Liver (tissue), 9 donors: ENCODE measurements around the gene MGAT1. TPM values are rescaled to one million over a fixed set of nuclear protein-coding genes. Genes with fewer than 3 reads are reported as not detected.
A peak's percentile ranks its signal among the peaks of the same experiment; 100 is the strongest.

Source experiments
- DNase-seq: peaks from one replicate; pipeline ENCODE4 v3.0.0-alpha.2; 2017; ENCODE audit warnings: low spot score
- H3K27ac ChIP-seq, 2 donors: one replicate each; pipeline ENCODE4 v1.7.0; 2013; ENCODE audit warnings: inconsistent platforms in 2 of 2, low read length in 2 of 2, control low read depth in 1 of 2, low read depth in 1 of 2, mild to moderate bottlenecking in 1 of 2
- H3K27me3 ChIP-seq, 4 donors: one replicate each; pipeline versions ENCODE4 v1.6.1 to v1.7.0; 2013; ENCODE audit warnings: low read length in 3 of 4, inconsistent platforms in 1 of 4, mild to moderate bottlenecking in 1 of 4, moderate library complexity in 1 of 4; ENCODE audit not compliant: control insufficient read depth in 4 of 4, insufficient read depth in 4 of 4
- H3K36me3 ChIP-seq, 4 donors: one replicate each; pipeline versions ENCODE4 v1.6.1 to v1.7.0; 2013; ENCODE audit warnings: low read length in 3 of 4, mild to moderate bottlenecking in 3 of 4, low read depth in 1 of 4, moderate library complexity in 1 of 4; ENCODE audit not compliant: control insufficient read depth in 4 of 4, insufficient read depth in 3 of 4
- H3K4me1 ChIP-seq, 4 donors: one replicate each; pipeline versions ENCODE4 v1.6.1 to v1.7.0; 2013; ENCODE audit warnings: low read length in 3 of 4, mild to moderate bottlenecking in 3 of 4, moderate library complexity in 1 of 4; ENCODE audit not compliant: control insufficient read depth in 4 of 4, insufficient read depth in 4 of 4
- H3K4me3 ChIP-seq, 3 donors: one replicate each; pipeline versions ENCODE4 v1.6.1 to v1.7.0; 2013; ENCODE audit warnings: low read length in 3 of 3, control low read depth in 1 of 3, low read depth in 1 of 3, mild to moderate bottlenecking in 1 of 3
- H3K9ac ChIP-seq, 2 donors: one replicate each; pipeline ENCODE4 v1.7.0; 2013; ENCODE audit warnings: low read length in 2 of 2, mild to moderate bottlenecking in 2 of 2, moderate library complexity in 2 of 2, control low read depth in 1 of 2, low read depth in 1 of 2
- H3K9me3 ChIP-seq, 4 donors: one replicate each; pipeline versions ENCODE4 v1.6.1 to v1.7.0; 2013; ENCODE audit warnings: low read length in 3 of 4; ENCODE audit not compliant: control insufficient read depth in 4 of 4
- EGR1 ChIP-seq, 2 donors: IDR thresholded peaks; 2 replicates each; pipeline ENCODE4 v1.6.1; 2016 to 2018; ENCODE audit warnings: antibody characterized with exemption in 2 of 2, low read depth in 2 of 2
- FOXA2 ChIP-seq: IDR thresholded peaks from 2 replicates; pipeline ENCODE4 v1.6.1; 2016; ENCODE audit warnings: antibody characterized with exemption
- GABPA ChIP-seq, 2 donors: IDR thresholded peaks in 1 of 2; conservative IDR thresholded peaks in 1 of 2; 2 replicates each; pipeline ENCODE4 v1.6.1; 2016; ENCODE audit warnings: antibody characterized with exemption in 2 of 2, mild to moderate bottlenecking in 1 of 2, moderate library complexity in 1 of 2
- HNF4A ChIP-seq, 2 donors: conservative IDR thresholded peaks; 2 replicates each; pipeline ENCODE4 v1.6.1; 2016; ENCODE audit warnings: antibody characterized with exemption in 2 of 2, mild to moderate bottlenecking in 2 of 2
- HNF4G ChIP-seq: IDR thresholded peaks from 2 replicates; pipeline ENCODE4 v1.6.1; 2016; ENCODE audit warnings: antibody characterized with exemption
- JUND ChIP-seq, 2 donors: IDR thresholded peaks; 2 replicates each; pipeline ENCODE4 v1.6.1; 2016; ENCODE audit warnings: antibody characterized with exemption in 2 of 2
- MAX ChIP-seq: IDR thresholded peaks from 2 replicates; pipeline ENCODE4 v1.6.1; 2016; ENCODE audit warnings: antibody characterized with exemption
- NR2F2 ChIP-seq: IDR thresholded peaks from 2 replicates; pipeline ENCODE4 v1.6.1; 2016; ENCODE audit warnings: antibody characterized with exemption
- RAD21 ChIP-seq, 2 donors: IDR thresholded peaks; 2 replicates each; pipeline ENCODE4 v1.6.1; 2016; ENCODE audit warnings: antibody characterized with exemption in 2 of 2, mild to moderate bottlenecking in 2 of 2
- RXRA ChIP-seq, 2 donors: IDR thresholded peaks; 2 replicates each; pipeline ENCODE4 v1.6.1; 2017 to 2018; ENCODE audit warnings: antibody characterized with exemption in 2 of 2, mild to moderate bottlenecking in 1 of 2
- SP1 ChIP-seq: IDR thresholded peaks from 2 replicates; pipeline ENCODE4 v1.6.1; 2018; ENCODE audit warnings: antibody characterized with exemption, mild to moderate bottlenecking
- TAF1 ChIP-seq: conservative IDR thresholded peaks from 2 replicates; pipeline ENCODE4 v1.6.1; 2016; ENCODE audit warnings: antibody characterized with exemption, mild to moderate bottlenecking
- ZBTB33 ChIP-seq: IDR thresholded peaks from 2 replicates; pipeline ENCODE4 v1.6.1; 2016; ENCODE audit warnings: antibody characterized with exemption
- WGBS: extraction: QIAGEN DNeasy Blood & Tissue Kit; methylation state at CpG from one replicate; pipeline ENCODE4 v1.1.7; 2013; 5-methylcytosine and 5-hydroxymethylcytosine counted together
- polyA plus RNA-seq, 2 donors: library from polyadenylated mRNA; stranded (reverse) in 1 of 2; unstranded in 1 of 2; fragments of 200-250 nt in 1 of 2; fragments of >200 nt in 1 of 2; fragmentation: Nextera tagmentation in 1 of 2; extraction: Ambion mirVana in 1 of 2; gene quantifications; one replicate each; pipeline versions ENCODE4 v1.2.1 to v1.2.3, GENCODE V29; 2013 to 2015
- total RNA-seq, 2 donors: library from RNA; depleted of rRNA; stranded (reverse); fragments of >200 nt; gene quantifications; one replicate each; pipeline ENCODE4 v1.2.3, GENCODE V29; 2014
- donor health status: healthy.
- donor health status: healthy.
- donor health status: healthy.
- donor health status: healthy.
- donor health status: healthy.

MGAT1 gene
- total and polyA plus RNA-seq, 4 donors: 73.0 to 125 (median 97.7) TPM

GRCh38 chr5:180817893-180818674 lies 15.5 kb upstream of the MGAT1 start:
- WGBS: 74% methylated on average over 13 of the region's 13 CpGs
- DNase-seq: no peak
- no peak overlapping the region for H3K9ac ChIP-seq
- H3K27me3 ChIP-seq: no peaks in the 10 kb centered on the region
- H3K4me3 ChIP-seq: no peak overlapping the region
- H3K4me1 ChIP-seq: peaks cover 0 to 2% (median 0%) of the 10 kb centered on the region in 4 donors
- no peaks in the 10 kb centered on the region for H3K9me3 ChIP-seq
- H3K27ac ChIP-seq: peak overlapping the region in 1 of 2 donors; percentile 53
- H3K36me3 ChIP-seq: no peaks in the 10 kb centered on the region
- TF ChIP-seq MAX (no peak), EGR1 (IDR thresholded peaks at IDR 0.05; ENCODE audit: low read depth in 2 of 2) (no peak), HNF4A (conservative IDR thresholded peaks at IDR 0.05) (no peak), HNF4G (no peak)

- Histone ChIP-seq H3K9ac (no peak overlapping the region), H3K9me3 (no peaks in the 10 kb centered on the region), H3K27ac (peak overlapping the region; percentile 46 to 56), H3K27me3 (no peaks in the 10 kb centered on the region), H3K36me3 (no peaks in the 10 kb centered on the region), H3K4me3 (no peak overlapping the region), H3K4me1 (peaks cover 0 to 2% (median under 1%) of the 10 kb centered on the region in 4 donors)
- DNase-seq: no peak
- TF ChIP-seq JUND (IDR thresholded peaks at IDR 0.05) (no peak), SP1 (peak; percentile 53), RXRA (IDR thresholded peaks at IDR 0.05) (peak; percentile 20 to 37), GABPA (IDR thresholded peaks at IDR 0.05 in 1 of 2, conservative IDR thresholded peaks at IDR 0.05 in 1 of 2) (no peak), MAX (peak; percentile 13), FOXA2 (no peak), NR2F2 (peak; percentile 93)
- 68% methylated on average over 13 of the region's 13 CpGs for WGBS
Observed at GRCh38 chr5:180816608-180817534, 14.3 kb upstream of the MGAT1 start.

- no peaks in the 10 kb centered on the region for H3K36me3 ChIP-seq
- H3K4me1 ChIP-seq: peaks cover 0 to 10% (median 6%) of the 10 kb centered on the region in 4 donors
- TF ChIP-seq HNF4G: no peak
- TF ChIP-seq HNF4A (conservative IDR thresholded peaks at IDR 0.05): no peak
- TF ChIP-seq FOXA2: no peak
- TF ChIP-seq NR2F2: peak; percentile 88
- peak; percentile 33 for TF ChIP-seq TAF1
- no peak for TF ChIP-seq ZBTB33
- no peak for TF ChIP-seq JUND (IDR thresholded peaks at IDR 0.05)
- TF ChIP-seq GABPA (IDR thresholded peaks at IDR 0.05 in 1 of 2, conservative IDR thresholded peaks at IDR 0.05 in 1 of 2): no peak
- TF ChIP-seq RAD21 (IDR thresholded peaks at IDR 0.05): peak in 1 of 2 donors; percentile 8
- TF ChIP-seq RXRA (IDR thresholded peaks at IDR 0.05): peak in 1 of 2 donors; percentile 19
- H3K27me3 ChIP-seq: no peaks in the 10 kb centered on the region
- 68% methylated on average over 9 of the region's 9 CpGs for WGBS
- peak overlapping the region; percentile 40 to 66 for H3K27ac ChIP-seq
- peak overlapping the region; percentile 7 to 18 (median 11) for H3K4me3 ChIP-seq
- no peak for DNase-seq
- no peak overlapping the region for H3K9ac ChIP-seq
- no peaks in the 10 kb centered on the region for H3K9me3 ChIP-seq
Observed at GRCh38 chr5:180815293-180815917, 12.8 kb upstream of the MGAT1 start.
